GM19372 (cell line): ENCODE data around the gene GARNL3.
A peak's percentile ranks its signal among the peaks of the same experiment; 100 is the strongest.

Source experiments
- ATAC-seq: cut with Tn5 transposase; IDR thresholded peaks from one replicate; pipeline ENCODE4 v1.9.1; 2021; ENCODE audit warnings: mild to moderate bottlenecking, low read depth, moderate library complexity; ENCODE audit not compliant: unreplicated experiment

Gene GARNL3

DNA sequence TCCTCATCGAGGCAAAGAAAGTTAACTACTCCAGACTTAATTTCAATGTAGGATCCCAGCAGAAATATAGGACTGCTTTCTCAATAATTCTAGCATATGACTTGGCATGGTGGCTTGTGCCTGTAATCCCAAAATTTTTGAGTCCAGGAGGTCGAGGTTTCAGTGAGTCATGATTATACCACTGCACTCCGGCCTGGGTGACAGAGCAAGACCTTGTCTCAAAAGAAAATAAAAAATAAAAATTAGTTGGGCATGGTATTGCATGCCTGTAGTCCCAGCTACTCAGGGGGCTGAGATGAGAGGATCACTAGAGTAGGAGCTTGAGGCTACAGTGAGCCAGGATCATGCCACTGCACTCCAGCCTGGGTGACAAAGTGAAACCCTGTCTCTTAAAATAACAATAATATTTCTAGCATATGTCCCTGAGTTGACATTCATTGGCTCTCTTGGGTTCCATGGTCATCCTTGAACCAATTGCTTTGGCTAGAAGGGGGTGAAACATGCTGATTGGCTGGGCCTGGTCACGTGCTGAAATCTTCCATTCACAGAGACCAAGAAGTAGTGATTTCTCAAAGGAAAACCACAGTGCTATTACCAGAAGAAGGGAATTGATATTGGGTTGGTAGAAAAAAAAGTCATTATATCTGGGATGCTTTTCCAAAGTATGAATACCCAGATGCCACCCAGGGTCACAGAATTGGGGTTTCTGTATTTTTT lies 31.6 kb upstream of the GARNL3 start:
- ATAC-seq, result no peak

DNA sequence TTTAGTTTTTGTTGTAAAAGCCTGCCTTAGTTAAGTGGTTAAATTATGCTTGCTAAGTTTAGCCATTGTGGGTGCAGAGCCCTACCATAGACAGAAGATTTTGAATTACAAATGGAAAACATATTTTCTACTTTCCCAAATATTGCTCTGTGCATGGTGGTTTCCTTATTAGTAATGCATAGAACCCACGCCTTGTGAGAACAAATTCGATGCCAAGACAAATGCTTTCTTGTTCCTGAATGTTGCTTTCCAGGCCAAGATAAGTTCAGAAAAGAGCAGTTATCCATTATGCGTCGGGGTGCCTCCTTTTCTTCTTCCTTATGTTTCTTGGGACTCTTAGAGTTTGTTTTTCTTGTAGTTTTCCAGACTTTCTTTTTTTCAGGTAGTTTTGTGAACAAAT lies 31.0 kb upstream of the GARNL3 start:
- no peak for ATAC-seq

DNA sequence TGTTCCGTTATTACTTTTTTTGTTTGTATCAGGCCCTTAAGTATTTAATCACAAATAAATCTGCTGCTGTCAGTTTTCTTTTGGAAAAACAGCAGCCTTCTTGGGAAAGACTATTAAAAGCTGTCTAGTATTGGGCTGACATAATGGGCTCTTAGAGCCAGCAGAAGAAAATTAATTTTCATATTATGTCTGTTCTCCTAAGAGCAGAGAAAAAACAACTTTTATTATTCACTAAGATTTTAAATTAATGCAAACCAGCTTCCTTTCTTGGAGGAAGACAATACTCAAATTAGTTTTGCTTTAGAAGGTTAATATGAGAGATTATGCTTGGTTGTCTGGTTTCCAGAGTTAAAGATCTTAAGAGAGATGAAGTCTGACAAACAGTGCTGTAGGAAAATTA lies 30.6 kb upstream of the GARNL3 start:
- no peak for ATAC-seq

DNA sequence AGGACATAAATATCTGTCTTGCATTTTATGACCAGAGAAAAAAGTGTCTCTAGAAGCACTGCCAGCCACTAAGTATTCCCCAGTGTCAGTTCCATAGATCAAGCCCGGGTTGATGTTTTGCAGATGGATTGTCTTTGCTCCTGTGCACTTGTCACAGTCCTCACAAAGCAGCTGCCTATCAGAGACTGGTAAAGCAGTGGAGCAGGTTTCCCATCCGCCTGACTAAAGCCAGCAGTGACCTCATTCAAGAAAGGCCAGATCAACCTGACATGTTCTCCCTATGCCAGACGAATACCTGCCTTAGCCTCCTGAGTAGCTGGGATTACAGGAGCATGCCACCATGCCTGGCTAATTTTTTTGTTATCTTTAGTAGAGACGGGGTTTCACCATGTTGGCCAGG lies 26.8 kb upstream of the GARNL3 start:
- ATAC-seq, result no peak

DNA sequence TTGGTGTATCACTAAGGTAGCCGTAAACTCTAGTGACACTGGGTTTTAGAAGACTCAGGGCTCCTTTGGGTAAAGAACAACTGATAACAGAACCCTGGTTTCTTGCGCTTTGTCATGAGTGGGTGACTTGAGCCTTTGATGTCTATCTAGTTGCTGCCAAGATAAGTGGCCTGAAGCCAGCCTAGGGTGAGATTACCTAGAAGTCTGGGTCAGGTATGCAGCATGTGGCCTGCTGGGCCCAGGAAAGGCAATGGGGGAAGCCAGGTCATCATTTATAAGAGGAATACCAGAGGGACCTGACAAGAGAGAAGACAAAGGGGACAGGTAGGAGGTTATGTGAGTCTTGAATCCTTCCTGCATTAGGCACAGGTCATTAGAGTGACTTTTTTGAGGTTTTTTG lies 23.2 kb upstream of the GARNL3 start:
- no peak for ATAC-seq

DNA sequence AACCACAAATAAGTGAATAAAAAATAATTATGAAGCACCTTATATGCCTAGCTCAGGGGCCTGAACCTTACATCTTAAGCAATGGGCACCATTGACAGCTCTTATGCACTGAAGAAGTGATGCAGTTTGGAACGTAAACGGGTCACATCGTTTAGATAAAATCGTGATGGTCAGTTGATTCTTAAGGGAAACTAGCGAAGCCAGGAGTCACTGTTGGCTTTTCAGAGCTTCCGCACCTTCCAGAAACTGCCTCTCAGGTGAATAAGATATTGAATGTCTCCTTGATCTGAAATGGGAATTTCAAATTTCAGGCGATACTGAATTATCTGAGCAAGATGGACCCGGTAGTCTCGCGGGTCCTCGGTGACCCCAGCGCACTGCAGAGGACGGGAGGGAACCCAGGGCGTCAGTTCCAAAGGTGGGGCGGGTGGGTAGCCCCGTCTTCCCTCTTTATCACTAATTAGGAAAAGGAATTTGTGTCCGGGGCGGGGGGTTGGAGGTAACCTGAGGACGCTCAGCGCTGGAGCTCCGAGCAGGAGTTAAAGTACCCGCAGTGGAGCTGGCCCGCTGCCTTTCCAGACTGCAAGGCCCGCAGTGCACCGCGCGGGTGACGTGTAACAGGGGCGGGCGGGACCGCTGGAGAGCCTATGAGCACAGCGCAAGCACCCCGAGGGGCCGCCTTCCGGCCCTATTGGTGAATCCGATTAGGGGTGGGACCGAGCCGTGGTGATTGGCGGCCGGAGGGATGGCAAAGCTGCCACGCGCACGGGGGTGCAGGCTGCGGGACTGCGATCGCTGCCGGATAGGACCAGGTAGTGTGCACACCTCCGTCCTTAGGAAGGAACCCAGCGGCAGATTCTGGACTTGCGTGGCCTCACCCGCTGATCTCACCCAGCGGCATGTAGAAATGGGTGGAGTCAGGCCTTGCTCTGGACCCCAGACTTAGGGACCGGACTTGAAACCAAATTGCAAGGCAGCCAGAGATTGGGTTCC lies 19.7 kb upstream of the GARNL3 start:
- ATAC-seq, result peak; percentile 99

DNA sequence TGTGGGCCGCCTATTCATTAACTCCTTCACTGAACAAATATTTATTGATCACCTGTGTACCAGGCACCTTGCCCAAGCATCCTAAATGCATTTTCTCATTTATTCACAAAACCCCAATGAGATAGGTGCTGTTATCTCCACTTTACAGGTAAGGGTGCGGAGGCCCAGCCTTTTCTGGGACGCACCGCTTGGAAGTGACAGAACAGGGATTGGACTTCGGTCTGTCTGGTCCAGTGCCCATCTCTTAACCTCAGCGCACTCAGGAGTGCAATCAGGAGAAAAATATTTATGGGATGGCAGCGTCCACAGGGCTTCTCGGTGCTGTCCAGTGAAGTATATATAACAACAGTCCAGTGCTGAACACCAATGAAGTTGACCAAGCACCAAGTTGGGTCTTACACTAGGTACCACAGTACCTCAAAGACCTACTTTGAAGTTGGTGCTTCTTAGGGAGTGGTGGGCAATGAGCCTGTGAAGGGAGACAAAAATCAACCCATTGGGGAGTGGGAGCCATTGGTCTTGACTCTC lies 18.9 kb upstream of the GARNL3 start:
- ATAC-seq, result no peak

DNA sequence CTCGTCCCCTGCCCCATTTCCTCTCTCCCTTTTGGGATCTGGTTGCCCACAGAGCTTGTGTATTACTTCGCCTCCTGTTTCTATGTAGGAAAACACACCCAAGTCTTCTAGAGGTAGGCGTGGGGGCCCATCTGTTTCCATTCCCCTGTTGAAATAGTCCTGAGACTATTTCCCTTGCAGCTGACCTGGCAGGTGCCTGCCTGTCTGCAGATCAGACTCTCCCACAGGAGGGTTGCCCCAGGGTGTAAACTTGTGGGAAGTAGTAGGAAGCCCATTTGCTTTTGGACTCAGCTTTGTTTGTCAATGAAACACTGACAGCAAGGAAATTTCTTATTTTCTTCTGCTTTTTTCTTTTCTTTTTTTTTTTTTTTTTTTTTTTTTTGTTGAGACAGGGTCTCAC lies 16.3 kb upstream of the GARNL3 start:
- ATAC-seq, result no peak

DNA sequence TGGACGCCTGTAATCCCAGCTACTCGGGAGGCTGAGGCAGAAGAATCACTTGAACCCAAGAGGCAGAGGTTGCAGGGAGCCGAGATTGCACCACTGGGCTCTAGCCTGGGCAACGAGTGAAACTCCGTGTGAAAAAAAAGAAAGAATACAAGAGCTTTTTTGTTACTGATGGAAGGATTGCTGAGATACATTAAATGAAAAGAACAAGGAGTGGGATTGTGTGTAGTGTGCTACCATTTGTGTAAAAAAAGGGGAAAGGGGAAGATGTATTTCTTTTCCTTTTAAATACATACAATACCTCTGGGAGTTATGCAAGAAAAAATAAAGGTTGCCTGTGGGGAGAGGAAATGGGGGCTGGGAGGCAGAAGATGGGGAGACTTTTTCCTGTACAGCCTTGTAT lies 14.7 kb upstream of the GARNL3 start:
- no peak for ATAC-seq

DNA sequence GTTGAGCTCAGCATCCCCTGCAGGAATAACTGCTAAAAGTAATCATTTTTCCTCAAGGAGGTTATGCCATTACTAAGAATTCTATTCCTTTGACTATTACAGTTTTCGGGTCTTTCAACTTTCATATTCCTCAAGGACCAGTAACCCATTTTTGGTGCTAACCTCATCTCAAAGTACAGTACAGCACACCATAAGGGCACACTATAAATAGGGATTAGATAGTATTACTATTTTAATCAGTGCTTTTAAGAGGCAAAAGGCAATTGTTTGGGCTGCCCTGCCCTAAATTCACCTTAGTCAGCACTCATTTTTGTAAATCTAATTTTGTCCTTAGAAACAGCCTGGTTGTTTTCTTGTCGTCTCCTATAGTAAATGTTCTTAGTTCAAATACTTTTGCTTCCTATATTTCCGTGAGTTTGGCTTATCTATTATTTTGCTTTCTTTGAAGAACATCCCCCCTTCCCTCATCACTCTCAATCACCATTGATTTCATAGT lies 13.6 kb upstream of the GARNL3 start:
- ATAC-seq, result no peak

DNA sequence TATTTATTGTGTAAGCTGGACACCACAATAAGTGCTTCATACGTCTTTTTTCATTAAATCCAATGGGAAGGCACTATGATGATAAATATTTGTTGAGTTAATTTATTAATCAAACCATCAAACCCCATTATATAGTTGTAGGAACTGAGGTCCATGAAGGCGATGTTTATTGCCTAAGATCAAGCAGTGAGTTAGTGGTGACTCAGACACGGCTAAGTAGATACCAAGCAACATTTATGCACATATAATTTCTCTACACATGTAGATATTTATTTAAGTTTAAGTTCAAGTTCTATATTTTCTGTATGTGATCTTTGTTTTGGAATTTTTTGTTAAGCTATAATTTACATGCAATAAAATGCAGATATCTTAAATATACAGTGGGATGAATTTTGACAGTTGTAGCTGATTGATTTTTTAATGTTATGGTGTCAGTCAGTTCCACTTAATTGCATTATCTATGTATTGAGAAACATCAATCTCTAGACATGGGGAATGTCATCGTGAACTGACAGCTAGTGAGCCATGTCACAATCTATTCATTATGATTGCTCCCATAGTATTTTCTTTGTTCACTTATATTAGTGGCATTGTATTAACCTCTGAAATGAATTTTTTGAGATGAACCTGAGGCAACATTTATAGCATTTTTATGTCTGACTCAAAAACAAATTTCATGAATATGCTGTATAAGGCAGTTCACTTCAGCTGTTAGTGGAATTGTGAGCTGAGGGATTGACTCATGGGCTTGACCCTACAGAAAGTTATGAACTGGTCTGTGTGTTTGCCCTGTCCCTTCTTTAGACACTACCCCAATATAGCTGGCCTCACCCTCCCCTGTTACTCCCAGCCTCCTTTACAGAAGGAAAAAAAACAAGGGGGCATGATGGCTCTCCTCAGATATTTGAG lies 11.9 kb upstream of the GARNL3 start:
- ATAC-seq, result no peak

DNA sequence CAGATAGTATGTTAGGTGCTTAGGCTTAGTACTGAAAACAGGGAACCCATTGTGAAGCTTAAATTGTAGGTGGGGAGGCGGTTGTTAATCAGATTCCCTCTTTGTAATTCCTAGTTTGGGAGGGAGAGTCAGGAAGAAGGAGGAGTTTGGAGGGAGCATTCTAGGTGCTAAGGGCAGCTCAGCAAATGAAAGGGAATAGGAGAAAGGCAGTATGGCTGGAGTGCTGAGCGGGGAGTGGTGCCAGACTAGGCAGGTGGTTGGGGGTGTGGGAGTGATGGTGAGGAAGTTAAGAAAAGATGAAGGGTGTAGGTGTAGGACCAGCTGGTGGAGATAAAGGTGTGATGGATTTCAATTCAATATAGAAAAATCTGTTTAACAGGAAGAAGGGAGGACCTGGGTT lies 11.1 kb upstream of the GARNL3 start:
- ATAC-seq, result no peak

DNA sequence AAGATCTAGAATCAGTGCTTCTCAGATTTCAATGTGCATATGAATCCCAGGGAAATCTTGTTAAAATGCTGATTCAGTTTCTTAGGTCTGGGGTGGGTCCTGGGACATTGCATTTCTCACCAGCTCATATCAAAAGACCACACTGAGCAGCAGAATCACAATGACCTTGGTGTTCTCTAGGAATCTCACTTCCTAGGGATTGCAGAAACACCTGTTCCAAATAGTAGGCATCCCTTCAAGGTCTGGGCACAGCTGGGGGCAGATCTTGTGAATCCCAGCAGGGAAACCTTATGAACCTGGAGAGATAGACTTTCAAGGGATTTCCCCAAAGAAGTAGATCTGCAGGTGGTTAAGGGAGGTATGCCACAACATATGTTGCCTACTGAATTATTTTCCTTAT lies 8.9 kb upstream of the GARNL3 start:
- no peak for ATAC-seq

DNA sequence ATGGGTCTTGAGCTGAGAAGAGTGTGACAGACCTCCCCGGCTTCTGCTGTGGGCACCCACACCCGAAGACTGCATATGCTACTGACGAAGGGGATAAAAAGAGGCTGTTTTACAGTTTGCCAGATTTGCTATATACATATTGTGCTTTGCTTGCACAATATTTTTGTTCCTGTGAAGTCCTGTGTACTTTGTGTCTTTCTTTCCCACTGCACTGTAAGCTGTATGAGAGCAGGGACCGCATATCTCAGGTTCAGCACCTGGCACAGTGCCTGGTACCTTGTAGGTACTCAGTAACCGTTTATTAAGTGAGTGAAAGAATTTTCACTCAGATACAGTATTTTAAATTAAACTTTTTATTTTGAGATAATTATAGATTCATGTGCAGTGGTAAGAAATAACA lies 8.2 kb upstream of the GARNL3 start:
- no peak for ATAC-seq

DNA sequence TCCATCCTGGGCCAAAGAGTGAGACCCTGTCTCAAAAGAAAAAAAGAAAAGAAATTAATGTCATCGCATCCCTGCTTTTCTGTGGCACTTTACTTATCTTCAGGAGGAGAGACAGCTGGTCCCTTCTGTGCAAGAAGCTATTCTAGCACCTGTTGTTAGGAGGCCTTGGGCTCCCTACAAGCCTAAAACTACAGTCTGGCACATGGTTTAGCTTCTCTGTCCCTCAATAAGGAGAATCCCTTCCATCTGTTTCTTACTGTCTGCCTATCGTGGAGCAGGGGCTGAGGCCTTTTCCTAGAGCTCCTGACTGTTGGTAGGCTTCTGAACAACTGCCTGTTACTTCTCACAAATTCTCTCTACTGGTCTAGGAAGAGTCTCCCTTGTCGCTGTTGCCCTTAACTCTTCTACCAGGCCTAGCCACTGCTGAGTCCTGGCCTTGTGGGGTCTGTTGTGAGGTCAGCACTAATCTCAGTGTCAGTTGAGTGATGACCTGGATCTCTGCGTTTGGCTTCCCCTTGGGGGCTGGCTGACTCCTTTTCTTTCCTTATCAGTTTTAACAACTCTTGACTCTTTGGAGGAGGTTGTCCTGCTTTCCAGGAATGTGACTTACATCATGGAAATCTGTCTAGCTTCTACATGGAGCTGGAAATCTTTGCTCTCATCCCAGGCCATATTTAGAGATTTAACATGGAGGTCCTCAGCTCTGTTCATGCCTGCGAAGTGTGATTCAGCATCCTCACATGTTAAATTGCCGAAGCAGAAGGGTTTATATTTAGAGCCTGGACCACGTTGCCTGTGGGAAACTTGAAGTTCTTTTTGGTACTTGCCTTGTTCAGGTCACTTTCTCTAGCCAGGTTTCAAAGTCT lies 5.7 kb upstream of the GARNL3 start:
- ATAC-seq, result no peak

DNA sequence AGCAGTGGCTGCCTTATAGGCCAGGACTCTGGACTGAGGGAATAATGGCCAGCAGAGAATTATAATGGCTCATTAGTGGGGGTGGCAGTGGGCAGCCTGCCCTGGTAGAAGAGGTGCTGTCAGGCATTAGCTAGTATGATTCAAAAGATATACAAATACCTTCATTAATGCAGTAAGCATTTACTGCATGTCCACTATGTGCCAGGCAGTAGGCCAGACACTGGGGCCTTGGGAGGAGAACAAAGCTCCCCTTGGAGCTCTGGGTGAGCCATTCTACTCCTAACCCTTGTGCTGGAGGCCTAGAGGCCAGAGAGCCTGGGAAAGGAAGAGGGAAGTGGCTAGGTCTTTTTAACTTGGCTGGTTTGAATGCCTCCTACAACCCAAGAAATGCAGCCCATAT lies 2.0 kb upstream of the GARNL3 start:
- ATAC-seq, result no peak

DNA sequence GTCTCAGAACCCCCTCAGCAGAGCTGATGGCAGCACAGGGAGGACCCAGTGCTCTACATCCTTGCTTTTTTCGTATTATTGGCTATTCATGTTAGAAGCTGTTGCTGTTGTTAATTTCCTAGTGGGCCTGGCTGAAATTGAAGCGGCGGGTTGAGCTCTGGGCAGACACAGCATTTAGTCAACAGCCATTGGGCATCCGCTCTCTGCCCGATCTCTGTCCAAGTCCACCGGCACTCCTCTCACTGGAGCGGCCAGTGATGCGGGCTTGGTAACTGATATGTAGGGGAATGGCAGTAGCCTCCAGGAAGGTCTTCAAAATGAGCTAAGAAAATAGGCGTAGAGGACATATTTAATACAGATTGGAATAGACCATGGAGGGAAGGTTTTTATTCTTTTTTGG lies 1.3 kb upstream of the GARNL3 start:
- no peak for ATAC-seq

DNA sequence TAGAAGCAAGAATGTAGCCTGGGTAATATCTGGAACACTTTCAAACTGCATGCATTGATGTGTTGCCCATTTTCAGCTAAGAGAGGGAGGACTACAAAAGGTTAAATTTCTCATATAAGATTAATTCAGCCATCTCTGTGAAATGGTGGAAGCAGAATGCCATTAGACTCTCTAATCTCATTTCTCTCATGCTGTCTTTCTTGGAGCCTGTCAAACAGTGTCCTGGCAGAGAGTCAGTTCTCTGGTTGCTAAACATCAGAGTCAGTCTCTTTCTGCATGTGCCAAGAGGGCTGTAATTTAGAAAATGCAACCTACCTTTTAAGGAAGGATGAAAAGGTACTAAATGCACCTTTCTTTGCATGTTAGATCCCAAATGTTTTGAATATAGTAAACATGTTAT lies 910 bp upstream of the GARNL3 start:
- ATAC-seq, result no peak

DNA sequence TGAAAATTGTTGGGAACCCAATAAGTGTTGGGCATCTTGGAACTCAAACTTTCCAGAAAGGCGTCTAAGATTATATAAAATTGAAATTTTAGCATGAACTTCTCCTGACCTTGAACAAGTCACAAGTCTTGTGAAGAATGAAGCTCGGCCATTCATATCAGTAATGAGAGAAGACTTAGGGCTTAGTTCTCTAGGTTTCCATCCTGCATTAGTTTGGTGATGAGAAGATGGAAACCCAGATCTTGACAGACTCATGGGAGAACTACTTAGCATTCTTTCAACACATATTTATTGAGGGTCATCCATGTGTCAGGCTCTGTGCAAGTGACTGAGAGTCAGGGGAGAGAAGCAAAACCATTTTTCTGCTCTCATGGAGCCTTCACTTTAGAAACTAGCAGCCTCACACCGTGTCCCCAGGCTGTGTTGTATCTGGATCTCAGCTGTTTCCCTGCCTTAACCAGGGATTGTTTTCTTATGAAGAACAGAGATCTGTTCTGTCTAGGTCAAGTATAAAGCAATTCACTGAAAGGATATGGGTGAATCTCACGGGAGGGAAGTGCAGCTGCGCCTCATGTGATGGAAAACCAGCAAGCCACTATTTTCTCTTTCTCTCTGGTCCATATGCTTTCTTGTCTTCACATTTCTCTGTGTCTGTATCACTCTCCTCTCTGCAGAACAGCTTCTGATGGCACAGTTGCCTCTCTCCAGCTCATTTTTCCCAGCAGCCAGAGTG lies 3.4 kb downstream of the GARNL3 start:
- no peak for ATAC-seq
